ENCODE data around the gene BZW1.

The BZW1 gene

GRCh38 chr2:200843993-200844948, 32.6 kb downstream of the BZW1 start:
- no peak for DNase-seq

GRCh38 chr2:200845194-200845593, 33.5 kb downstream of the BZW1 start:
- no peak for DNase-seq

GRCh38 chr2:200845669-200846325, 34.1 kb downstream of the BZW1 start:
- no peak for DNase-seq

DNA sequence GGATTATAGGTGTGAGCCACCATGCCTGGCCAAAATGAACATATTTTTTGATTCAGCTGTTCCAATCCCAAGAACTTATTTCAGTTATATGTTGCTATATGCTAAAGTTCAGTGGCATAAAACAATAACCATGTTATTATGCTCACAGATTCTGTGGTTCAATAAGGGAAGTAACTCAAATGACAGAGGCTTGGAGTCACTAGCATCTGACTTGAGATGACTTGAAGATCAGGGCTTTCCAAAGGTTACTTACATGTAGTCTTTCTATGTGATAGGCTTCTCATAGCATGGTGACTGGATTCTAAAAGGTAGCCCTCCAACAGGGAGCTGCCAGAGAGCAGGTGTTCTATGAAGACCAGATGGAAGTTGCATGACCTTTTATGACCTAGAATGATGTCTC, 35.6 kb downstream of the BZW1 start:
- DNase-seq = no peak

DNA sequence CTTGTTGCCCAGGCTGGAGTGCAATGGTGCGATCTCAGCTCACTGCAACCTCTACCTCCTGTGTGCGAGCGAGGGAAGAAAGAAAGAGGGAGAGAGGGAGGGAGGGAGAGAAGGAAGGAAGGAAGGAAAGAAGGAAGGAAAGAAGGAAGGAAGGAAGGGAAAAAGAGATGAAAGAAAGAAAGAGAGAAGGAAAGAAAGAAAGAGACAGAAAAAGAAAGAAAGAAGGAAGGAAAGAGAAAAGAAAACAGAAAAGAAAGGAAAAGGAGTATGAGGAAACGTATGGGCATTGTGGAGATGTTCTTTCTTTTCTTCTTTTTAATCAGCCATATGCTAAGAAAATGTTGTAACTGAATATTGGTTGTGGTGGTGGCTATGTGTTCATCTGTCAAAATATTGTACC, 36.2 kb downstream of the BZW1 start:
- DNase-seq = no peak

GRCh38 chr2:200850512-200851256, 39.0 kb downstream of the BZW1 start:
- DNase-seq = no peak

GRCh38 chr2:200851398-200852248, 39.9 kb downstream of the BZW1 start:
- no peak for DNase-seq

- DNase-seq = no peak
These were observed 40.9 kb downstream of the BZW1 start for GRCh38 chr2:200852605-200853004.

GRCh38 chr2:200856806-200857205, 45.1 kb downstream of the BZW1 start:
- no peak for DNase-seq

- no peak for DNase-seq
These were observed 48.5 kb downstream of the BZW1 start for GRCh38 chr2:200860092-200860795.

DNA sequence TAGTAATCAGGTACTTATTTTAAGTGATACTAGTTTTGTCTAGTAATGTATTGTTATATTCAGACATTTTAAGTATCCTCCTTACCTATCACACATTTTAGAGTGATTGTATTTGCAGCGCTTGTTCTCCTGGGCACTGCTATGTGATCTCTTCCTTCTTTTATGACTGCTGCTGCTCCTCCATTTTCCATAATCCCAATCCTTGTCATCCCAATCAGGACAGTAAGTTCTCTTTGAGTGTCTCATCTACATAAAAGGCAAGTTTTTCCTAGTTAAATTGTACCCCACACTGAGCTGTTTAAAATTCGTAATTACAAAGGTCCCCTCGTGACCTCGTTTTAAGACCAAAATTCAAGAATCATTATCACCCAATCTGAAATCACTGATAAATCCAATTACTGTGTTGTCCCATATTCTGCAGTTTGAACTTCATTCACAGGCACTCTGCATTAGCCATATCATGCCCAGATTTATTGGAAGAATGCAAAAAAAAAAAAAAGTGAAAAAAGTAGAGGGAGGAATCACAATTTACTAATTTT, 50.0 kb downstream of the BZW1 start:
- no peak for DNase-seq

- peak; percentile 5 to 67 for DNase-seq
These were observed 50.9 kb downstream of the BZW1 start for GRCh38 chr2:200862532-200863000.

GRCh38 chr2:200863782-200864175, 52.1 kb downstream of the BZW1 start:
- peak in 1 of 2 experiments; percentile 47 for DNase-seq

DNA sequence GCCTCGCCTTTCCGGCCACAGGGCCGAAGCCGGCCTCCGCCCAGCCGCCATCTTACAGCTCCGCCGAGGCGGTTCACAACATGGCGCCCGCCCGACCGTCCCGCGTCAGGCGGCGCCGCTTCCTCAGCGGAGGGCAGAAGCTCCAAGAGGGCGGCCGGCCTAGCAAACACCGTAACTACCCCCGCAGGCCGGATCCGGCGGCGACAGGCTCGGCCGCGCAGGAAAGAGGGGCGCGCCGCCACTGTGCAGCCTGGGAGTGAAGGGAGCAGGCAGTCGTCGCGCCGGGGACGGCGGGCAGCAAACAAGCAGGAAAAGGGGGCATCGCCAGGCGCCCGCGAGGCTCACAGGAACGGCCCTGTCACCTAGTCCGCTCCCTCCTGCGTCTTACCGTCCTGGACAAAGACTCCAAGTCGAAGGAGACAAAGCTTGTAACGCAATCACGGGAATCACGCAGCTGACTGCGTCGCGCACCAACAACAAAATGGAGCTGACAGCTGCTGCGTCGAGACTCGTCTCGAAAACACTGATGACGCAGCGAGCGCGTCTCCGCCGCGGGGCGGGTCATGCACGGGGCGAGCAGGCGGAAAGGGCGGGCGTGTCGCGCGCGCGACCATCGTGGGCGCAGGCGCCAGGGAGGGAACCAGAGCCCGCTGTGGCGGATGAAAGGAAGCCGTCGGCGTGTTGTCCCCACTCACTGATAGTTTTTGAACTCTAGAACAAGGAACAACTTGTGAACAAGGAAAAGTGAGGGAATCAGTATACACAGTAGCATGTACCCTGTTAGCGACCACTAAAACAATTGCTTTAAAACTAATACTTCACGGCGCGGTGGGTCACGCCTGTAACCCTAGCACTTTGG, 52.7 kb downstream of the BZW1 start, which contains the start of gene CLK1:
Gene CLK1, minus strand, starts transcription at position 483 of the 859 bp plus-strand sequence. CDS start 2,796 bp downstream, outside the sequence.
- peak; percentile 77 to 86 for DNase-seq

DNA sequence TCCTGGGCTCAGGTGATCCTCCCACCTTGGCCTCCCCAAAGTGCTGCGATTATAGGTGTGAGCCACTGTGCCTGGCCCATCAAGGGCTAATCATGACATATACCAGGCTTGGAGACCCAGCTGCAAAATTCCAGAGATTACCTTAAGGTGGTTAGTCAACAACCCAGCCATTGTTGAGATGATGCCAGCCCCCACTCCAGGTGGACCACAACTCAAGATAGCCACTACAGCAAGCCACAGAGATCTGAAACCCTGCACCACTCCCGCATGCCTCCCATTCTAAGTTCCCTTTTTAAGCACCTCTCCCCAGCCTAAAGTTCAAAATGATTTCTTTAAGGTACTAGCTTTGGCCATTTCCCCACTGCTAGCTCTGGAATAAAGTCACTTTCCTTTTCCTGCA, 57.3 kb downstream of the BZW1 start:
- DNase-seq = no peak

GRCh38 chr2:200871151-200871550, 59.4 kb downstream of the BZW1 start:
- DNase-seq = no peak

DNA sequence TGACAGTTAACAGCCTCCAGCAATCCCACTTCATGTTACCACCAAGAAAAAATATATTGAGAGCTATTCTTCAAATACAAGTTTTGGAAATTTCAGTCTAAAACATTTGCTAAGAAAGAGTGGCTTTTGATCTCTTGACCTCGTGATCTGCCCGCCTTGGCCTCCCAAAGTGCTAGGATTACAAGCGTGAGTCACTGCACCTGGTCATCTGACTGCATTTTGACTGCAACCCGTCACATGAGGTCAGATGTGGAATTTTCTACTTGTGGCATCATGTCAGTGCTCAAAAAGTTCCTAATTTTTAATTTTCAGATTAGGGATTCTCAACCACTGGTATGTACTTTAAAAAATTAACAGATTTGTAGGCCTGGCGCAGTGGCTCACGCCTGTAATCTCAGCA, 61.9 kb downstream of the BZW1 start:
- no peak for DNase-seq
